ENCODE data around the gene GTF3C2.

GTF3C2 gene

GRCh38 chr2:27356382-27357181 lies at the start of gene GTF3C2:
GTF3C2 (minus strand) TSS chr2:27356764; CDS start chr2:27343554, 13,210 bp downstream.
- DNase-seq, result peak; percentile 92 to 95

GRCh38 chr2:27400348-27401135 lies 44.0 kb upstream of the GTF3C2 start:
- no peak for DNase-seq

GRCh38 chr2:27398962-27399361 lies 42.4 kb upstream of the GTF3C2 start:
- DNase-seq, result no peak

GRCh38 chr2:27393225-27393624 lies 36.7 kb upstream of the GTF3C2 start:
- no peak for DNase-seq

GRCh38 chr2:27390822-27391679 lies 34.5 kb upstream of the GTF3C2 start:
- no peak for DNase-seq

- DNase-seq, result no peak
Measured at GRCh38 chr2:27381577-27382181, 25.1 kb upstream of the GTF3C2 start.

GRCh38 chr2:27380626-27381545 lies 24.3 kb upstream of the GTF3C2 start, which contains the start of gene ZNF513:
ZNF513 (minus strand) TSS chr2:27380734; CDS start chr2:27380526, 208 bp downstream.
- peak; percentile 76 to 83 for DNase-seq

GRCh38 chr2:27379836-27380625 lies 23.5 kb upstream of the GTF3C2 start:
- peak in 1 of 2 experiments; percentile 58 for DNase-seq

GRCh38 chr2:27379383-27379835 lies 22.8 kb upstream of the GTF3C2 start:
- no peak for DNase-seq

GRCh38 chr2:27378809-27379290 lies 22.3 kb upstream of the GTF3C2 start:
- DNase-seq, result no peak

GRCh38 chr2:27378096-27378808 lies 21.7 kb upstream of the GTF3C2 start:
- DNase-seq, result no peak

- DNase-seq, result no peak
Measured at GRCh38 chr2:27377618-27378095, 21.1 kb upstream of the GTF3C2 start.

GRCh38 chr2:27376866-27377617 lies 20.5 kb upstream of the GTF3C2 start:
- DNase-seq, result no peak

GRCh38 chr2:27376151-27376865 lies 19.7 kb upstream of the GTF3C2 start:
- DNase-seq, result no peak

- DNase-seq, result no peak
Measured at GRCh38 chr2:27375513-27376099, 19.0 kb upstream of the GTF3C2 start.

GRCh38 chr2:27373567-27373966 lies 17.0 kb upstream of the GTF3C2 start:
- DNase-seq, result no peak

GRCh38 chr2:27372937-27373336 lies 16.4 kb upstream of the GTF3C2 start:
- no peak for DNase-seq

All from AML-193 (cell line).